H4 (cell line): Measurements from ENCODE around the gene PRPF38A. TPM values are rescaled to one million over a fixed set of nuclear protein-coding genes. Genes with fewer than 3 reads are reported as not detected.
"Not testable (repeated sequence)": the region's sequence is repeated elsewhere in the genome, so short reads cannot be mapped to it uniquely, and the experiment has no call there.

Source experiments
- DNase-seq: peaks from one replicate; pipeline ENCODE4 v3.0.0-alpha.2; 2015; ENCODE audit warnings: low spot score
- total RNA-seq: library from RNA; depleted of rRNA; stranded (reverse); fragments of >200 nt; shearing (Covaris generic); gene quantifications from 2 replicates; pipeline ENCODE4 v1.2.3, GENCODE V29; 2014; rRNA removed

Gene PRPF38A, protein sequence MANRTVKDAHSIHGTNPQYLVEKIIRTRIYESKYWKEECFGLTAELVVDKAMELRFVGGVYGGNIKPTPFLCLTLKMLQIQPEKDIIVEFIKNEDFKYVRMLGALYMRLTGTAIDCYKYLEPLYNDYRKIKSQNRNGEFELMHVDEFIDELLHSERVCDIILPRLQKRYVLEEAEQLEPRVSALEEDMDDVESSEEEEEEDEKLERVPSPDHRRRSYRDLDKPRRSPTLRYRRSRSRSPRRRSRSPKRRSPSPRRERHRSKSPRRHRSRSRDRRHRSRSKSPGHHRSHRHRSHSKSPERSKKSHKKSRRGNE
- total RNA-seq, result 9.7 and 15.0 TPM in 2 replicates

DNA sequence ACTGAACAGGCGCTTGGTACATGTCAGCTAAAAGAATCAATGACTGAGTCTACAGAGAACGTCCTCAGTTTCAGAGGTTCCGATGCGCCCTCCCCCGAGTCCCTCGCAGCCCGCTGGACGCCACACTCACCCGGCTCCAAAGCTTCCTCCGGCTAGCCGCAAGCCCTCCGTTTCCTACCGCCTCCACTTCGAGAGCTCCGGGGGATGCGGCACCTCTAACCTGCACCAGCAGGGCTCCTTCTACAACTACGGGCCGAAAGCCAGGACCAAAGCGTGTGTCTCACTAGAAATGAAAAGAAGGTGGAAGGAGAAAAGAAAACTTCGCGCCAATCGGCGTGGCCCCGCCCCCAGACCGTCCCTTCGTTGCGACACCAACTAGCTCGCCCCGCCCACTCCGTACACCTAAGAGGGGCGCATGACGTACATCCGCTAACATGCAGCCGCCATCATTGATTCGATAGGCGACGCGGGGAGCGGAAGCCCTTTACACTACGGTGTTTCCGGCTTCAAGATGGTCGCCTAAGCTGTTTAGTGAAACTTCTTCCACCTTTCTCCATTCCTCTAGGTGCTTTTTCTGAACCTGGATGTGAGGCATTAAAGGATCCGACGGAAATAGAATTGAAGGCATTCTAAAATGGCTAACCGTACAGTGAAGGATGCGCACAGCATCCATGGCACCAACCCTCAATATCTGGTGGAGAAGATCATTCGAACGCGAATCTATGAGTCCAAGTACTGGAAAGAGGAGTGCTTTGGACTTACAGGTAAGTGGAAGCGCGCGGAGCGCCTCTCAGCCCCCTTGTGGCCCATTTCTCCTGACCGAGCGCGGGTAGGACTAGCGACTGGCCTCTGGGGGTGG is at the start of gene PRPF38A, which contains the start of gene ORC1:
PRPF38A (plus strand) TSS at position 487 of the 859 bp plus-strand sequence; CDS start at position 635, 148 bp downstream.
ORC1 (minus strand) TSS at position 308 of the 859 bp plus-strand sequence. CDS start 2,200 bp downstream, outside the sequence.
- peak; percentile 99 for DNase-seq

DNA sequence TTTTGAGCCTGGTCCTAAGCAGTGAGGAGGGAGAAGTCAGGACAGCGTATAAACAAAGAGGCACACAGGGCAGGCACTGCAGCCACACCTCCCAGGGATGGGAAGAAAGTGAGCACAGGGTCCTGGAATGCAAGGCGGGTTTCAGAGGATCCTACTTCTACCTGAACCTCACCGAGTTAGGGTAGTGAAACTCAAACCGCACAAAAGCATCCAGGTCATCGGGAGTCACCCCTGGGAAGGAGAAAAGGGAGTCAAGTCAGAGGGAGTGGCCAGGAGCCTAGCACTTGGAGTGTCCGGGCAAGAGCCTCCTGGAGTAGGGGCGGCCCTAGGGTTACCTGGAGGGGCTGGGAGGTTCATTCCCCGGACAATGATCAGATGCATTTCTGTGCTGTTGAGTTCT is 49.0 kb upstream of the PRPF38A start:
- no peak for DNase-seq

DNA sequence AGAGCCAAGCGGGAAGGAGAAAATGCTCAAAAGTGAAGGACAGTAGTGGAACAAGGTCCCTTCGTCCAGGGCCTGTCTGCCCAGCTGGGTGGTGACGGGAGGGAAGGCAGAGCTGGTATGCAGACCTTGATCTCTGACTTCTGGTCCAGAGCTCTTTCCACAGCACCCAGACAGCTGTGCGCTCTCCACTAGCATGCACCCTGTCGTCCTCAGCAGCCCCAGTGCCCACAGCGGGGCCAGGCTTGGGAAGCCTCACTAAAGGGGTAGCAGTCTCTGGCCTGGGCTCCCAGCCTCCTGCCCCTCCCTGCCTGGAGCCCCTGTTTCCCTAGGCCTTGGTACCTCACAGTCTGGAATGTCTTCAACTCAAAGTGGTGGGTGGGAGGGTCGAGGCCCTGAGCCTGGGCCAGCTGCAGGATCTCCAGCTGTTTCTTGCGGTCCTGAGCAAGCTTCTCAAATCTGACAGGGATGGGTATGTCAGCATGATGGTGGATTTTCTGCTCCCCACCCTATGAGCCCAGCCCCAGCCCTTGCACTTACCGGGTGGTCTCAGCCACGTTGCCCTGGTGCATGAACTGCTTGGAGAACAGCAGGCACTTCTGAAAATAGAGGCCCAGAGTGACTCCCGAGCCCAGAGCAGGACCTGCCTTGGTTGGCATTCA is 48.4 kb upstream of the PRPF38A start:
- no peak for DNase-seq

DNA sequence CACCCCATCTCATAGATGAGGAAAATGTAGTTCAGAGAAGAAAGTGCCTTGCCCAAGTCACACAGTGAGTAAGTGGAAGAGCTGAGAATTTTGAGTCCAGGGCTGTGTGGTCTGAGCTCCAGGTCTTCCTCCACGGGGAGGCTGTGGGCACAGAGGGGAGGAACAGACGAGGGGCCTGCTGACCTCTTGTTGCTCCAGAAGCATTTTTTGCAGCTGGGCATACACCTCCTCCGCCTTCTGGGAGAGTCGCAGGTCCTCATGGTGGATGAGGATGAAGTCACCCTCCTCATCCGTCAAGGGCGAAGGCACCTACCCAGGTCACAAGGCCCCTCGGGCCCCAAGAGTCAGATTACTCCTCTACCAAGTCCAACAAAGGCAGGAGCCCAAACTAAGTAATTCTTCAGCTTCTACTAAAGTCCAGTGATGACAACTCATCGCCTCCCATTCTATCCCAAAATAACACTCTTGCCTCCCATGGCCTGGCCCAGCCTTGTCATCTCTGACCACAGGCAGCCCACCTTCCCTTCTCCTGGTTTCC is 47.5 kb upstream of the PRPF38A start:
- no peak for DNase-seq

DNA sequence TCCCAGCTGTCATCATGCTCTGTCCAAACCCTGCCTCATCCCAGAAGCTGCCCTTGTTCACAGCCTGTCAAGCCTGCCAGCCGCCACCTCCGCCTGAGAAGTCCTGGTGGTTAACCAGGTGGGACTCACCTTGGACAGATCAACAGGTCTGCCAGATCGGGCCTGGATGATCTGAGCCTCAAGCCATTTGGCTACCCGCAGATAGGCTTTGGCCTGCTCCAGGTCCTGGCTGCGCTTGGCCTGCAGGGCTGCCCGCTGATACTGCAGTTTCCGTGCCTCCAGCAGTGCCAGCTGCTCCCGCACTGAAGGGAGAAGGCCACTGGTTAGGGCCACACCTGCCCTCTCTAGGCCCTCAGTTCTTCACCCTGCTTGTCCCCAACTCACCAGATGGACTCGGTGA is 47.0 kb upstream of the PRPF38A start:
- DNase-seq, result no peak

DNA sequence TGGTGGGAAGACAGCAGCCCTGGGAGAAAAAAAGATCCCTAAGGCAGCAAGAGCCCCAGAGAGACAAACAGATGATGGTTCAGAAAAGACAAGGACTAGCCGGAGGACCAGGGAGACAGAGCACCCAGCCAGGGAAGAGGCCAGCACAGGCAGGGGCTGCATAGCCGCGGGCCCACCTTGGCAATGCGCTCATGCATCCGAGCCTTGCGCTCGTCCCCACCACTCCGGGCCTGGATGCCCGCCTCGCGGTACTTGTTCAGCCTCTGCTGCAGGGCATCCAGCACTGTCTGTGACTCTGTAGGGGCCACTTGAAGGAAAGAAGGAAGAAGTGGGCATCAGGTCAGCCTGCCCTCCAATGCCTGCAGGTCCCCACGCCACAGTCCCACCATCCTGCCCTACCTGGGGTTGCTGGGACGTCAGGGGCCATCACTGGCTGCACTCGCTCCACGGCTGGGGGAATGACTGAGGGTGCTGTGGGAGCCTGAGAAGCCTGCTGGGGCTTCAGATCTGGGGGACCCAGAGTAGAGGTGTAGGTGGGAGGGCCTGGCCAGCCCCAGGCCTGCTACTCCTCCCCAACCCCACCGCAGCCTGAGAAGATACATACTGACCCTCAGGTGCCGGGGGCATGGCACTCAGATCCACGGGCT is 45.4 kb upstream of the PRPF38A start:
- no peak for DNase-seq

DNA sequence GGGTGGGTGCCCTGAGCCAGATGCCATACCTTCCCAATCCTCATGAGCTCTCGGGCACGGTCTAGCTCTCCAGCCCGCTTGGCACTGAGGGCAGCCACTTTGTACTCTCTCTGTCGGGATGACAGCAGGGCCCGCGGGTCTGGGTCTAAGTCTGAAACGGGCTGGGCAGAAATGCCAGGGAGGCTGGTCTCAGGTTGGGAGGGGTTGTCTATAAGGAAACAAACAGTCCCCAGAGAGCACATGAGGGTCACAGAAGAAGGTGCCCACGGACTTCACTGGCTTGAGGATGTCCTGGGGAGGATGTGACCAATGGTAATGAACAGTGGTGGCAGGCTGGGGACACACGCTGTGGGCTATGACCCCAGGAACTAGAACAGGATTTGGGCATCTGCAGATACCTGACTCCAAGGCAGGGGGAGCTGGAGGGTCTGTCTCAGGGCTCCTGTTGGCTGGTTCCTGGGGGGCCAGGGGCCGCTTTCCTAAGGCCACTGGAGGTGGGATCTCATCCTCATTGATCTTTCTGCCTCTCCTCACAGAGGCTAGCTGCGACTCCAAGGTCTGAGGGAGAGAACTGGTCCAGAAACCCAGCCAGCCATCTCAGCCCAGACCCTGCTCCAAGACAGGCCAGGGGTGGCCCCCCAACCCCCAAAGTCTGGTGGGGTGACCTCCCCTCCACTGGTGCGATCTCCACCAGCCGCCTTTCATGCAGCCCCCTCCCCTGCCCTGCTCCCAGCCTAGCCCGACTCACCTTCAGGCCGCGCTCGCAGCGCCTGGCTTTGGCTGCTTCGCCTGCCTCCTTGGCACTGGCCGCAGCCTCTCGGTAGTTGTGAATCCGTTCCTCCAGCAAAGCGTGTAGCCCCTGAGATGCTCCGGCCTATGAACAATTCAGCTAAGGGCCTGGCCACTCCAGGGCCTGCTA is 44.5 kb upstream of the PRPF38A start:
- no peak for DNase-seq

DNA sequence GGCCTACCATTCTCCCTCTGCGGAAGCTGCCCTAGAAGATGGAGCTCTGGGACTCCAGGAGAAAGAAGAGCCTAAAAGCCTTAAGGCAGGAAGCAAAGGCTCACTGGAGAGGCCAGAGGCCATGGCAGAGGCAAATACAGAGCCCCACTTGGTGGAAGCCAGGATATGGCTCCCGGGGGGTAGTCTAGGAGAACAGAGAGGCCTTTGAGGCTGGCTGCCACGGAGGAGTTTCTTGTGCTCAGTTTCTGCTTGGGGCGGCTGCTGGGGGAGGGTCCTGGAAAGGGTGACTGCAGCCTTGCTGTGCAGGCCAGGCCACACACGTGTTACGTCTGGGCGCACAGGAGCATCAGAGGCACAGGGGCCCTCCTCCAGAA is 43.8 kb upstream of the PRPF38A start:
- no peak for DNase-seq

DNA sequence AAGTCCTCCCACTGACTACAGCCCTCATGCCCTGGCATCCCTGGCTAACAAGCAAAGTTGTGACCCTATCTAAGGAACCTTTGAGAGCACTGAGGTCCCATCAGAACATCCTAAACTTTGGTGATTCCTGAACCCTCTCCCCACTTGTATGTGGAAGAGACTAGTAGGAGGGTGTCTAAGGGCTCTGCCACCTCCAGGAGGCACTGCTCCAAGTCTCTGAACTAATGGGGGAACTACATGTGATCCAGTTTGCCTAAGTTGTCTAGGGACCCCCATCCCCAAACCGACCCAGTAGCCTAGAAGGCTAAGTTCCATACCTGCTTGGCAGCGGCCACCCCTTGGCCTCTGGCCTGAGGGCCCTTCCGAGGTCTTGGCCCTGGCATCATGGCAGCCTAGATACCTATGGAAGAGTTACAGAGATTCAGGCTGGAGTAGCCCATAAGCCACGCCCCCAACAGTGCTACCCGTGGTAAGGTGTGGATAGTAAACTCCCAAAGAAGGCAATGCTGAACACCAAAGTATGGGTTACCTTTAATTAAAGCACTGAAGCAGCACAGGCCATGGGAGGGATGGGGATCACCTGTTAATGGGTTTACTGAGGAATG is 40.1 kb upstream of the PRPF38A start:
- no peak for DNase-seq

DNA sequence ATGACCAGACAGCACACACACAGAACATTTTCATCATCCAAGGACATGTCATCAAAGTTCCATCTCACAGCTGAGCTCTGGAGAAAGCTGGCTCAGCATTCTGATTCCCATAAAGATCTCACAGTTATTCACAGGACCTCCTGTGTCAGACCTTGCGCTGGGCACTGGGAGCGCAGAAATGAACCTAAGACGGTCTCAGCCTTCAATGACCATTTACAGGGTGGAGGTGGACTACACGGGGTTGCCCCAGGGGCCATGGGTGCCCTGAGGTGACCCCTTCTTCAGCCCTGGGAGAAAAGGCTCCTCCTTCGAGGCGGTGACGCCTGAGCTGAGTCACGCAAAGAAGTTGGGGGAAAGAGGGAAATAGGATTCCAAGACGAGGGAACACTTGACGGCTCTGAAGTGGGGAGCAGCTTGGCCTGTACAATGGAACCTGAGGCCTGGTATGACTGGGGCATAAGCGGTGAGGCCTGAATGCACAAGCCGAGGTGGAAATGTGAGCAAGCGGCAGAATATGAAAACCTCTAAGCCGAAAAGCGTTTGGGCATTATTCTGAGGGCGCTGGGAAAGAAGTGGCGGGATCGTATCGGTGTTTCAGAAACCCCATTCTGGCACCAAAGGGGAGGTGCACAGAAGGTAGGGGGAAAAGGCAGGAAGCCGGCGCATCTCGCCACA is 39.2 kb upstream of the PRPF38A start:
- DNase-seq, result peak; percentile 80

DNA sequence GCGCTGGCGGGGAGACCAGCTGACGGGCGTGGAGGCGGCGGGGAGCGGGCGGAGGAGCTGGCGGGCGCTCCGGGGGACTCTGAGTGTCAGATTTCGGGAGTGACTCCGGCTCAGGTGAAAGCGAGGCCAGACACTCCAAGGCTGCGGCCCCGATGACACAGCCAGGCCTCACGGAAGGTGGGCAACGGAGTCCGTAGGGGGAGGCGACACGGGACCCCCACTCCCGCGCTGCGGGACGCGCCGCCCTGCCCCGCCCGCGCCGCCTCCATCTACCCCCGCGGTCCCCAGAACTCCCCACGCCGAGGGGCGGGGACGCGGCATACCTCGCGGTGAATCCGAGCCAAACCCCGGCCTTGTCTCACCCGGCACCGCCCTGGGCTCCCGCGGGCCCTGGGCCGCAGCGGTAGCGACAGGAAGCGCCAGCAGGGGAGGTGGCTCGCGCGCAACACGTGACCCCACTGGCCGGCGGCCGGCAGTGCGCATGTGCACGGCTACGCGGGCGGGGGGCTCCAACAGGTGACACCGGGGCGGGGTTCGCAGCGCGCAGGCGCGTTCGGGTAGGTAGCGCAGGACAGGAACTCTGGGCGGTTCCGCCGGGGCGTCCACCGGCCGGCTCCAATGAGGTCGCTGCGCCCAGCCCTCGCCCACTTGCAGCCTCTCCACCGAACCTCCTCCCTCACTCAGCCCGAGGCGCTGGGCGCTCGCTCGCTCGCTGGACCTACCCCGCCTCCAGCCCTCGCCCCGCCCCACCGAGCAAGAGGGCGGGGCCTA is 38.5 kb upstream of the PRPF38A start, which contains the start of gene CC2D1B:
CC2D1B (minus strand) TSS at position 460 of the 771 bp plus-strand sequence. CDS start 1,585 bp downstream, outside the sequence.
- DNase-seq, result peak; percentile 99

DNA sequence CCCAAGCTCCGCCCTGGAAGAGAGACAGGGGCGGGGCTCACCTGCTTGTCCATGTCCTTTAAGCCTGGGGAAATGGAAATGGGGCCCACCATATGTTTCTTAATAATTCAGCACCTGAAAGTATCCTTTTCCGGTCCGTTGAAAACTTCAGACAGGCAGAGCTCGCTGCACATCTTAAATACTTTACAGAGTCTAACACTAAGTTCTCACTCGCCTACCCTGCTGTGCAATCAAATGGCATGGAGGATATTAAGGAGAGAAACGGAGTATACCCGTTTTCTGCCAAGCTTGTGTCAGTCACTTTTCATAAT is 37.9 kb upstream of the PRPF38A start:
- DNase-seq, result no peak

DNA sequence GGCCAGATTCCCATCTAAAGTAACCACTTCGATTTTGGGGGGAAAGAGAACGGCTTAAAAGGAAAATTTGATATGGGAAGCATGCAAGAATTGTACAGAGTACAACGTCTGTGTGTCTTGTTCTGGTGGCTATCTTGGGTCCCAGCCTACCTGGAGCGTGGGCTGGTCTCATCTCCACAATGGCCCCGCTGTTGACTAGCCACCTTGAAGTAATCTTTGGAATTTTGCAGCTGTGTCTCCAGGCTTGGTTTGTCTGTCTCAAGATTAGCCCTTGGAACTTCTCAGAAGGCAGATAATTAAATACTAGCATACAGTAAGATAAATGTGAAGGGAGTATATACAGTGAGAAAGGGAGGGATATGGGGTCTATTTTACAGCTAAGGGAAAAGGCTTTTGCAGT is 37.1 kb upstream of the PRPF38A start:
- no peak for DNase-seq

DNA sequence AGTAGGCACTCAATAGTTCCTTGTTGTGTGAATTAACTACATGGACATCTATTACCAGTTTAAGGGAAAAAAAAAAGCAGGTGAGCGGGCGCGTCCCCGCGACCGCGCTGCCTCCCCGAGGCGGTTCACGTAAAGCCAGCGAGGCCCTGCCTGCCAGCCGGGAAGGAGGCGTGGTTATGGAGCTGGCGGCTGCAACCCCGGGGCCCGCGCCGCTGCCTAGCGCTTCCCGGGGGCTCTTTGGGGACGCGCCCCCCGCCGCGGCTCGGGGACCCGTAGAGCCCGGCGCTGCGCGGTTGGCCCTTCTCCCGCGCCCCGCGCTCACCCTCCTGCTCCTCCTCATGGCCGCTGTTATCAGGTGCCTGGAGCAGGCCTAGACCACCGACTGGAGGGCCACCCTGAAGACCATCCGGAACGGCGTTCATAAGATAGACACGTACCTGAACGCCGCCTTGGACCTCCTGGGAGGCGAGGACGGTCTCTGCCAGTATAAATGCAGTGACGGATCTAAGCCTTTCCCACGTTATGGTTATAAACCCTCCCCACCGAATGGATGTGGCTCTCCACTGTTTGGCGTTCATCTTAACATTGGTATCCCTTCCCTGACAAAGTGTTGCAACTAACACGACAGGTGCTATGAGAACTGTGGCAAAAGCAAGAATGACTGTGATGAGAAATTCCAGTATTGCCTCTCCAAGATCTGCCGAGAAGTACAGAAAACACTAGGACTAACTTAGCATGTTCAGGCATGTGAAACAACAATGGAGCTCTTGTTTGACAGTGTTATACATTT is 35.8 kb upstream of the PRPF38A start:
- no peak for DNase-seq

DNA sequence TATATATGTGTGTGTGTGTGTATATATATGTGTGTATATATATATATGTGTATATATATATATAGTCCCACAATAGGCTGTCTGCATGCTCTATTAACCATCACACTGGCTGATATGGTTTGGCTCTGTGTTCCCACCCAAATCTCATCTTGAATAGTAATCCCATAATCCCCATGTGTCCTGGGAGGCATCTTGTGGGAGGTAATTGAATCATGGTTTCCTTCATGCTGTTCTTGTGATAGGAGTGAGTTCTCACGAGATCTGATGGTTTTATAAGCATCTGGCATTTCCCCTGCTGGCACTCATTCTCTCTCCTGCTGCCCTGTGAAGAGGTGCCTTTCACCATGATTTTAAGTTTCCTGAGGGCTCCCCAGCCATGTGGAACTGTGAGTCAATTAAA is 34.6 kb upstream of the PRPF38A start:
- DNase-seq, result not testable (repeated sequence)

DNA sequence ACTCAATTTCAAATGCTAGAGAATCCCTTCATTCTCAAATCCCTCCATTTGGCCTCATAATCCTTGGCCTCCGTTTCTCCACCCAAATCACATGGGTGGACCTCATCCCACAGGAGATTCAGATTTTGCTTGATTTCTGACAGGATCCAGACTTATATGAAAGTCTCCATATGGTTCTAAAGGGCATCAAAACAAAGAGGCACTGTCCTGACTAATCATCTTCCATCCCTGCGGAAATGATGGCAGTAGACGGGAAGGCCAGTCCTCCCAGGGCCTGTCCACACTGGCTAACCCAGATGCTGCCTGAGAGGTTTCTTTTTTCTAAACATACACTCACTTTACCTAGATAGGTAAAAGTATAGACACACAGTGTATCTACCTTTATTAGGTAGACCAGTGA is 19.0 kb upstream of the PRPF38A start:
- no peak for DNase-seq

DNA sequence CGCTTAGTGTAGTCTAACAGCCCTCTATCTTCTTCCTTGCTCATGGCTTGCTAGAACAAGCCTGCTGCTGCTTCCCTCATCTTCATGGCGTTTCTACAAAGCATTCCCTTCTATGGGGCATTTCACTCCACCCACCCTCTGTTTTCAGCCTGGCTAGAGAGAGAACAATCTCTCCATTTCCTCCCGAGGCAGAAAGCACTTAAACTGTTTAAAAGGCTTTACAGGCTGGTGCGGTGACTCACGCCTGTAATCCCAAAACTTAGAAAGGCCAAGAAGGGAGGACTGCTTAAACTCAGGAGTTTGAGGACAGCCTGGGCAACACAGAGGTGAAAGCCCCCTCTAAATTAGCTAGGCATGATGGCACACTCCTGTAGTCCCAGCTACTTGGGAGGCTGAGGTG is 17.9 kb upstream of the PRPF38A start:
- DNase-seq, result no peak

DNA sequence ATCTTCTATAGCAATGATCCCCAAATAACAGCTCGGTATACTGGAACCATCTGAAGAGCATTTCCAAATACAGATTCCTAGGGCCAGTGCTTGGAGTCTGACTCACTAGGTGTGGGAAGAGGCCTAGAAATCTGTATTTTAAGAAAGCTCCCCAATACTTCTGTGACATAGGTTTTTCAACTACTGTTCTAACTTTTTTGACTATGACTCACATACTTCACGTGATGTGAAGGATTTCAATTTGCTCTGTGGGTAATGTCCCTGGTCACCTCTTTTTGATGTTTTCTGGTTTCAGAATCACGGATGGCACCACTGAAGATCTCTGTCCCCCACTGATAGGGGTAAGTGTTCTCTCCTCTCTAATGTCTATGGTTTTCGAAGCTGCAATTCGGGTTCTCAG is 11.2 kb upstream of the PRPF38A start:
- no peak for DNase-seq
